HG02981 (cell line): ENCODE measurements around the gene ZBTB7B.

Experiments
- ATAC-seq: cut with Tn5 transposase; IDR thresholded peaks from one replicate; pipeline ENCODE4 v1.9.1; 2021; ENCODE audit warnings: mild to moderate bottlenecking, moderate library complexity; ENCODE audit not compliant: unreplicated experiment

The ZBTB7B gene

GRCh38 chr1:155002464-155003226 is at the start of gene ZBTB7B:
Gene ZBTB7B, plus strand, starts transcription at chr1:155002802. Its CDS starts 11,859 bp downstream, at chr1:155014661.
- peak; percentile 0 for ATAC-seq

DNA sequence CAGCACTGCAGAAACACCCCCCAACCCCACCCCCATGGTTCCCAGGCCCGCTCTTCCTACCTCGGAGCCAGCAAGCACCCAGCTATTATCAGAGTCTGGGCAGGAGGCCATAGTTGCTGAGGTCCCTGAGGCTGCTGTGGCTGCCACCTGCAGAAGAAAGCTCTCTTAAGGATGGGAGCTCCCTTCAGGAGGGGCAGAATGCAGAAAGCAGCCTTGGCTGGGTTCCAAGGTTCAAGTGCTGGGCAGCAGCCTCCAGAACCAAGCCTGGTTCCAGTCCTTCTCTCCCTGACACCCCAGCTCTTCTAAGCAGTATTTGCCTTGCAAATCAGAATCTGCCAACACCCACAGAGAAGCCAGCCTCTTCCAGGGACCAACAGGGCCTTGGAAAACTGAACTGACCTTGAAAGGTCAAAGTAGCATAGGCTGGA is 49.0 kb upstream of the ZBTB7B start:
- ATAC-seq = no peak

- ATAC-seq = no peak
These were observed 48.1 kb upstream of the ZBTB7B start for GRCh38 chr1:154954541-154954940.

DNA sequence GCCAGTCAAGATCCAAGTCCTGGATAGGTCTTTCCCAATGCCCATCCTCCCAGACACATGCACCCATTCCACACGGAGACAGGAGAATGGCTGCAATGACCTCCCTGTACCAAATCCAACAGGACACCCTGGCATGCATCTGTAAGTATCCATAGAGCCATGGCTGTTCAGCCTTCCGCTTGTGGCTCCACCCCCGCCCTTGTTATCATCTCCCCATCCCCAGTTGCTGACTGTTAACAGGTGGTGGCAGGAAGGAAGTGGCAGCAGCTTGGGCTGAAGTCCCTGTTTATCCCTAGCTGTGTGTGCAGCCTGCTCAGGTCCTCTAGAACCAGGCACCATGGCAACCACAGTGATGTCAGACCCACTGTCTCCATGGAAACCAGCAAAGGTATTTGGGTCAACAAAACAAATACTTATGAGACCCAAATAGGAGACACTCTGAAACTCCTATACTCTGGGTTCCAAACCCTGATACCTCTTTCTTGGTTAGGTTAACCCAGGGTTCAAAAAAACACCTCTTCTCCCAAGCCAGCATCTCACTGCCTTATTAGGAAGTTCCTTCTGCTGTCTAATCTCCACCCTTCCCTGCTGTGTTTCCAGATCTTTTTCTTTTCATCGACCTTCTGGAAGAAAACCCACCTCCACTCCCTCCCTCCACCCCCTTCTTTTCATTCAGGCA is 47.4 kb upstream of the ZBTB7B start:
- ATAC-seq = peak; percentile 57

GRCh38 chr1:154955718-154956543 is 46.7 kb upstream of the ZBTB7B start, which contains the start of gene PBXIP1:
Gene PBXIP1, minus strand, starts transcription at chr1:154956099. Its CDS starts 2,378 bp downstream, at chr1:154953721.
- peak; percentile 46 for ATAC-seq

- ATAC-seq = no peak
These were observed 46.1 kb upstream of the ZBTB7B start for GRCh38 chr1:154956544-154956941.

GRCh38 chr1:154957091-154957657 is 45.4 kb upstream of the ZBTB7B start:
- ATAC-seq = no peak

DNA sequence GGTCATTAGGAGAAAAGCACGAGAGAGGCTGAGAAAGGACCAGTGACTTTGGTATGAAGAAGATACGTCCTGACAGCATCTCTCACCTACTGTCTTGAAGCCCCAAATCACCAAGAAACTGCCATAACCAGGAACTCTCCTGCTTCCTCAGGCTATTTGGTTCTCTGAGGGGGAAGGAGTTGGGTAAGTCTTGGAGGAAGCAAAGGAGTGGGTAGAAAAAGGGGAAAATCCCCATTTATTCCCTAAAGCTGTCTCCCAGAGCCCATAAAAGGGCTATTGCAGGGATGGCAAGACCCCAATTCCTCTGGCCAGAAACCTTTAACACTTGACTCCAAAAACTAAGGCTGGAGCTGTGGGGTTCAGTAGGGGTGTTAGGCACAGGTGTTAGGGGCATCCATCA is 44.6 kb upstream of the ZBTB7B start:
- ATAC-seq = no peak

- ATAC-seq = no peak
These were observed 43.7 kb upstream of the ZBTB7B start for GRCh38 chr1:154958681-154959425.

DNA sequence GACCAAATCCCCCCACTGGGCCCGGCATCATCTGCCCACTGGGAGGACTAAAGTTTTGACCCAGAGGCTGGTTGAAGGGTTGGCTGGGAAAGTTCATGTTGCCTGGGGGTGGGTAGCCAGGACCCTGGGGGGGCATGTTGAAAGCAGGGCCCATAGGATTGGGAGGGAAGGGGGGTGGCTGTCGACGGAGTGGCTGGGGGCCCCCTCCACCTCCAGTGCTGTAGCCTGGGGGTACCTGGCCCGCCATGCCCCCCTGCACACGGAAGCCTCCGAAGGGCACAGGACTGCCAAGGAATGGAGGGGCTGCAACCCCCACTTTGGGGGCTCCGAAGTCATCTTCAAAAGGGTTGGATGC is 43.2 kb upstream of the ZBTB7B start:
- no peak for ATAC-seq

DNA sequence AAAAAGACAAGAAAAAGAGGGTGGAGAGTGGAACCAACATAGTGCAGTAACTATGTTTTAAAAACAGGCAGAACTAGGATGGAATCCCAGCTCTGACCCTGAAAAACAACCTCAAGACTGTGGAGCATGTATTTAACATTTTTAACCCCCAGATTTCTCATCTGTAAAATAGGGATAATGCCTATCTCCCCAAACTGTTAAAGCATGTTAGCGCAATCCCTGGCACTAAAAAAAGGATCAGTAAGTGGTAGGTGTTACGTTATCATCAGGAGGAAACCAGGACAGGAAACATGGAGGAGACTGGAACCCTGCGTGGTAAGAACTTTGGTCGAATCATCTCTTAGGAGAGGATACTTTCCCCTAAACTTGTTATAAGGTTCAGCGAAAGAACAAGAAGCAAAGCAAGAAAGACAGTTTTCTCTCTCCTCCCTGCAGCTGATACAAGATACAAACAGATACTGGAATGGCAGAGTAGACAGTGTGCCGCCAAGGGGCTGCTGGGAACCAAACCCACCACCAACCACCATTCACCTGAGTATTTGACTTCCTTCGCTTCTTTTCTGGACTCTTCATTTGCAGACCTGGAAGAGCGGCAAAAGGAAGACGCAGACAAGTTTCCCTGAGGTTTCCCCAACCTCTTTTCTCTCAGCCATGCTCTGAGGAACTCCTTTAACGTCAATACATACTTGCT is 42.0 kb upstream of the ZBTB7B start:
- no peak for ATAC-seq

- peak; percentile 63 for ATAC-seq
These were observed 41.1 kb upstream of the ZBTB7B start, which contains the start of gene PYGO2 for GRCh38 chr1:154961207-154962155. Gene PYGO2, minus strand, starts transcription at chr1:154961782. Its CDS starts 206 bp downstream, at chr1:154961576.

DNA sequence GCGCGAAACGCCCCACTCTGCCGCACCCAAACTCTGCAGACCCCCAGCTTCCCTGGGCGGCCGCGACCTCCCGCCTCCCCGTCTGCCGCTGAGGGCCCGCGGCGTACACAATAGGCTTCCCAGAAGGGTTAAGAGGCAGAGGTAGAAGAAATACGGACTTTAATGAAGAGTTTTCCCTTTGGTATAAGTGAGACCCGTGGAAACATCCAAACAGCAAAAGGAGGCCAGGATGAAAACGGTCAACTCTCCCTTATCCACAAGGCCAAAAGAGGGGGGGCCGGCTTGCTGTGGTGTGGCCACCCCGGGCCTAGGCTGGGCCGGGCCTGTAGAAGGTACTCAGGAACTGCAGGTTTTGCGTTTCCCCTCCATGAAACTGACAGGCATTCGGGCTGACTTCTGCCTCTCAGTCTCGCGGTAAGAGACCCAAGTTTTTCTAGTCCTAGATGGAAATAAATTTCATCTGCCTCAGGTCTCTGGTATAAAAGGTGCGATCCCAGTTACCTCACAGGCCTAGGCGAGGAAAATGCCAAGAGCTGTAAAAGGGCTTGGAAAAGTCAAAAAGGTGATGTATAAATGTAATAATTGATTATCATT is 40.3 kb upstream of the ZBTB7B start:
- no peak for ATAC-seq

DNA sequence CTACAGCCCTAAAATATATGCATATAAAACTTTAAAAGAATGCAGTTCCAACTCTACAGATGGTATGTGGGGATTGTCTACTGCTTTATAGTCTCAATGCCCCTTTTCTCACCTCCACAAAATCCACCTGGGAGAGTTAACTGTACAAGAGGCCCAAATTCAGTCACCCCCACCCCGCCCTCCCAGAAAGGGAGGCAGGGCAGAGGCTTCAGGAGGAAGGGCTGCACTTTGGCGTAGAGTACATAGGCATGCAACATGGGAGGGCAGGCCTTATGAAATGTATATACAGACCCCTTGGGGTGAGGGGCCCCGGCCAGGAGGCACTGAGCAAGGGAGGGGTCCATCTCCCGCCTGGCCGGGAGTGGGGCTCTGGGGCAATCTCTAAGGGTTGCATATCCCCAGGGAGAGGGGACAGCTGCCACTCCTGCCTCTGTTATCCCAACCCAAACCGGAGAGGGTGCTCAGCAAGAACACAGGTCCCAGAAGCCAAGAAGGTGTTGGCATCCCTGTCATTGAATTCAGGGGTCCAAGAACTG is 39.7 kb upstream of the ZBTB7B start:
- ATAC-seq = no peak

DNA sequence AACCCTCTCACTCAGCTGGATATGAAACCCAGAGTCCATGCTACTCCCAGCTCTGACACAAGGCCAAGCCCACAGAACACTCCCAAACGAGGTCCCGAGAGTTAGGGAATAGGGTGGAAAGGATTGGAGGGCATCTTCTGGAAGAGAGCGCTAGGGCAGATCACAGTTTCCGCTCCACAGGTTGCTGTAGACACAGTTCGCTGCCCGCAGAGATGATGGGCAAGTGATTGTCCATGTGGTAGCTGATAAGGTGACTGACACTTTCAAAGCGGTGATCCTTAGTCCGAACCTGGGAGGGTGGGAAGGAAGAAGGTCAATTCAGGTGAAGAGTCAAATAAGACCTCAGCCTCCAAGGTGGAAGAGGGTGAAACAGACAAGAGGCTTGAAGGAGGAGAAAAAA is 39.0 kb upstream of the ZBTB7B start:
- ATAC-seq = no peak

GRCh38 chr1:154964359-154964758 is 38.2 kb upstream of the ZBTB7B start:
- ATAC-seq = no peak

GRCh38 chr1:154966111-154966510 is 36.5 kb upstream of the ZBTB7B start:
- no peak for ATAC-seq
